Measurements from ENCODE around the gene SPA17. TPM values are rescaled to one million over a fixed set of nuclear protein-coding genes. Genes with fewer than 3 reads are reported as not detected.

SPA17 gene
- total RNA-seq, 2 experiments from 2014 or later: 5.1 to 5.5 TPM

GRCh38 chr11:124738713-124739478, 65.2 kb downstream of the SPA17 start:
- H3K4me2 ChIP-seq (ENCODE audit: low read length): peak overlapping the region; percentile 83
- H3K4me1 ChIP-seq (ENCODE audit: insufficient read depth, low read length, poor library complexity, severe bottlenecking): peaks cover 20% of the 10 kb centered on the region
- peak overlapping the region; percentile 72 for H3K4me3 ChIP-seq (ENCODE audit: low read depth, low read length, poor library complexity, severe bottlenecking)
- ChIA-PET CTCF (ENCODE audit: unreplicated experiment) (no interaction called here), POLR2A (interaction anchor here (0.6 to 1.4 kb wide), 5 partner anchors 28 to 1467 kb away, joined by 3 to 7 read pairs (median 3); no protein-coding TSS in a partner anchor)
- intact Hi-C loops (cut with micrococcal nuclease; ENCODE audit: unreplicated experiment): no loop called here
- no peaks in the 10 kb centered on the region for H3K9me3 ChIP-seq (ENCODE audit: low read length)
- H3K27ac ChIP-seq (ENCODE audit: low read depth, low read length, poor library complexity, severe bottlenecking): no peak overlapping the region
- no peaks in the 10 kb centered on the region for H3K79me2 ChIP-seq (ENCODE audit: insufficient read depth, low read depth, low read length)
- no peaks in the 10 kb centered on the region; the same call in 1 of the 2 replicates for H4K20me1 ChIP-seq (ENCODE audit: insufficient read depth, low read length)
- no peaks in the 10 kb centered on the region for H3K9me2 ChIP-seq (ENCODE audit: insufficient read depth, low read length)
- peak overlapping the region; percentile 63; the same call in 1 of the 2 replicates for H2AFZ ChIP-seq (ENCODE audit: low read length)
- H3K36me3 ChIP-seq (ENCODE audit: insufficient read depth, low read length): no peaks in the 10 kb centered on the region
- DNase-seq (ENCODE audit: low spot score): no peak
- TF ChIP-seq EZH2phosphoT487 (IDR thresholded peaks at IDR 0.05; ENCODE audit: borderline replicate concordance, low read depth, low read length): no peak
- TF ChIP-seq, protein P1, sequence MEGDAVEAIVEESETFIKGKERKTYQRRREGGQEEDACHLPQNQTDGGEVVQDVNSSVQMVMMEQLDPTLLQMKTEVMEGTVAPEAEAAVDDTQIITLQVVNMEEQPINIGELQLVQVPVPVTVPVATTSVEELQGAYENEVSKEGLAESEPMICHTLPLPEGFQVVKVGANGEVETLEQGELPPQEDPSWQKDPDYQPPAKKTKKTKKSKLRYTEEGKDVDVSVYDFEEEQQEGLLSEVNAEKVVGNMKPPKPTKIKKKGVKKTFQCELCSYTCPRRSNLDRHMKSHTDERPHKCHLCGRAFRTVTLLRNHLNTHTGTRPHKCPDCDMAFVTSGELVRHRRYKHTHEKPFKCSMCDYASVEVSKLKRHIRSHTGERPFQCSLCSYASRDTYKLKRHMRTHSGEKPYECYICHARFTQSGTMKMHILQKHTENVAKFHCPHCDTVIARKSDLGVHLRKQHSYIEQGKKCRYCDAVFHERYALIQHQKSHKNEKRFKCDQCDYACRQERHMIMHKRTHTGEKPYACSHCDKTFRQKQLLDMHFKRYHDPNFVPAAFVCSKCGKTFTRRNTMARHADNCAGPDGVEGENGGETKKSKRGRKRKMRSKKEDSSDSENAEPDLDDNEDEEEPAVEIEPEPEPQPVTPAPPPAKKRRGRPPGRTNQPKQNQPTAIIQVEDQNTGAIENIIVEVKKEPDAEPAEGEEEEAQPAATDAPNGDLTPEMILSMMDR (conservative IDR thresholded peaks at IDR 0.05; ENCODE audit: low read length): no peak
- BruUV-seq (replicated peaks): no TSS peak

GRCh38 chr11:124739479-124740276, 66.0 kb downstream of the SPA17 start, which contains the start of gene NRGN:
NRGN (plus strand) TSS chr11:124739942; CDS start chr11:124740085, 143 bp downstream.
- Histone ChIP-seq H2AFZ (ENCODE audit: low read length) (peak within 1 kb of the TSS; percentile 63), H3K27ac (ENCODE audit: low read depth, low read length, poor library complexity, severe bottlenecking) (no peak within 1 kb of the TSS), H4K20me1 (ENCODE audit: insufficient read depth, low read length) (no peaks in the 10 kb centered on the region; the same call in 1 of the 2 replicates), H3K36me3 (ENCODE audit: insufficient read depth, low read length) (no peaks in the 10 kb centered on the region), H3K9me2 (ENCODE audit: insufficient read depth, low read length) (no peaks in the 10 kb centered on the region), H3K4me3 (ENCODE audit: low read depth, low read length, poor library complexity, severe bottlenecking) (peak within 1 kb of the TSS; percentile 72), H3K4me1 (ENCODE audit: insufficient read depth, low read length, poor library complexity, severe bottlenecking) (peaks cover 20% of the 10 kb centered on the region), H3K4me2 (ENCODE audit: low read length) (peak within 1 kb of the TSS; percentile 83), H3K79me2 (ENCODE audit: insufficient read depth, low read depth, low read length) (no peaks in the 10 kb centered on the region), H3K9me3 (ENCODE audit: low read length) (no peaks in the 10 kb centered on the region)
- intact Hi-C loops (cut with micrococcal nuclease; ENCODE audit: unreplicated experiment): no loop called here
- ChIA-PET POLR2A (interaction anchor here (0.6 to 1.4 kb wide), 3 partner anchors 45 to 1468 kb away, joined by 3 to 7 read pairs (median 3); no protein-coding TSS in a partner anchor), CTCF (ENCODE audit: unreplicated experiment) (no interaction called here)
- peak; percentile 94 for DNase-seq (ENCODE audit: low spot score)
- BruUV-seq (replicated peaks): no TSS peak
- no peak for TF ChIP-seq EZH2phosphoT487 (IDR thresholded peaks at IDR 0.05; ENCODE audit: borderline replicate concordance, low read depth, low read length)
- TF ChIP-seq, protein P1 (conservative IDR thresholded peaks at IDR 0.05; ENCODE audit: low read length): no peak

Data from OCI-LY7 (cell line).